Measurements from ENCODE around the gene CBY1. TPM values are rescaled to one million over a fixed set of nuclear protein-coding genes. Genes with fewer than 3 reads are reported as not detected.

CBY1 gene
- total RNA-seq, 1 donor from 2014 or later = 29.7 TPM

GRCh38 chr22:38716271-38716670 is 59.8 kb downstream of the CBY1 start:
- H3K27me3 Mint-ChIP-seq (ENCODE audit: unreplicated experiment) = peaks cover 14% of the 10 kb centered on the region
- peak overlapping the region; percentile 57 for H3K4me3 Mint-ChIP-seq (ENCODE audit: unreplicated experiment)
- no peak overlapping the region for H3K27ac Mint-ChIP-seq (ENCODE audit: unreplicated experiment)
- no peak for DNase-seq (ENCODE audit: low spot score)
- no peaks in the 10 kb centered on the region for H3K9me3 Mint-ChIP-seq (ENCODE audit: unreplicated experiment)
- H3K36me3 Mint-ChIP-seq (ENCODE audit: low read depth, unreplicated experiment) = peaks cover 21% of the 10 kb centered on the region
- H3K4me1 Mint-ChIP-seq (ENCODE audit: unreplicated experiment) = peaks cover 51% of the 10 kb centered on the region
- no peak for TF ChIP-seq CTCF (IDR thresholded peaks at IDR 0.05; ENCODE audit: unreplicated experiment)

- peaks cover 14% of the 10 kb centered on the region for H3K27me3 Mint-ChIP-seq (ENCODE audit: unreplicated experiment)
- H3K27ac Mint-ChIP-seq (ENCODE audit: unreplicated experiment) = peak overlapping the region; percentile 57
These were observed 60.4 kb downstream of the CBY1 start for GRCh38 chr22:38716826-38717225.

GRCh38 chr22:38717244-38717643 is 60.8 kb downstream of the CBY1 start:
- H3K27ac Mint-ChIP-seq (ENCODE audit: unreplicated experiment) = peak overlapping the region; percentile 57
- H3K27me3 Mint-ChIP-seq (ENCODE audit: unreplicated experiment) = peaks cover 13% of the 10 kb centered on the region
- H3K4me1 Mint-ChIP-seq (ENCODE audit: unreplicated experiment) = peaks cover 48% of the 10 kb centered on the region
- no peak for DNase-seq (ENCODE audit: low spot score)
- H3K36me3 Mint-ChIP-seq (ENCODE audit: low read depth, unreplicated experiment) = peaks cover 27% of the 10 kb centered on the region
- H3K9me3 Mint-ChIP-seq (ENCODE audit: unreplicated experiment) = no peaks in the 10 kb centered on the region
- H3K4me3 Mint-ChIP-seq (ENCODE audit: unreplicated experiment) = no peak overlapping the region
- no peak for TF ChIP-seq CTCF (IDR thresholded peaks at IDR 0.05; ENCODE audit: unreplicated experiment)

More at GRCh38 chr22:38716826-38717225, 60.4 kb downstream of the CBY1 start:
- H3K4me3 Mint-ChIP-seq (ENCODE audit: unreplicated experiment) = peak overlapping the region; percentile 57
- H3K4me1 Mint-ChIP-seq (ENCODE audit: unreplicated experiment) = peaks cover 51% of the 10 kb centered on the region
- TF ChIP-seq CTCF (IDR thresholded peaks at IDR 0.05; ENCODE audit: unreplicated experiment) = no peak
- no peak for DNase-seq (ENCODE audit: low spot score)
- H3K36me3 Mint-ChIP-seq (ENCODE audit: low read depth, unreplicated experiment) = peaks cover 24% of the 10 kb centered on the region
- no peaks in the 10 kb centered on the region for H3K9me3 Mint-ChIP-seq (ENCODE audit: unreplicated experiment)

GRCh38 chr22:38718414-38718813 is 62.0 kb downstream of the CBY1 start:
- Mint-ChIP-seq H3K4me3 (ENCODE audit: unreplicated experiment) (no peak overlapping the region), H3K27me3 (ENCODE audit: unreplicated experiment) (peaks cover 7% of the 10 kb centered on the region), H3K27ac (ENCODE audit: unreplicated experiment) (no peak overlapping the region), H3K4me1 (ENCODE audit: unreplicated experiment) (peaks cover 36% of the 10 kb centered on the region), H3K9me3 (ENCODE audit: unreplicated experiment) (no peaks in the 10 kb centered on the region), H3K36me3 (ENCODE audit: low read depth, unreplicated experiment) (peaks cover 28% of the 10 kb centered on the region)
- DNase-seq (ENCODE audit: low spot score) = peak; percentile 47
- peak; percentile 66 for TF ChIP-seq CTCF (IDR thresholded peaks at IDR 0.05; ENCODE audit: unreplicated experiment)

- Mint-ChIP-seq H3K9me3 (ENCODE audit: unreplicated experiment) (no peaks in the 10 kb centered on the region), H3K4me3 (ENCODE audit: unreplicated experiment) (no peak overlapping the region), H3K27me3 (ENCODE audit: unreplicated experiment) (peaks cover 3% of the 10 kb centered on the region), H3K27ac (ENCODE audit: unreplicated experiment) (no peak overlapping the region), H3K4me1 (ENCODE audit: unreplicated experiment) (peaks cover 29% of the 10 kb centered on the region), H3K36me3 (ENCODE audit: low read depth, unreplicated experiment) (peaks cover 34% of the 10 kb centered on the region)
- TF ChIP-seq CTCF (IDR thresholded peaks at IDR 0.05; ENCODE audit: unreplicated experiment) = no peak
- no peak for DNase-seq (ENCODE audit: low spot score)
These were observed 62.8 kb downstream of the CBY1 start for GRCh38 chr22:38719196-38719595.

Measured in endothelial cell (in vitro differentiated cells).